Measurements from ENCODE around the gene JARID2.
"Not testable (repeated sequence)": the region's sequence is repeated elsewhere in the genome, so short reads cannot be mapped to it uniquely, and the experiment has no call there.

Gene JARID2

GRCh38 chr6:15531973-15532372 is 286.1 kb downstream of the JARID2 start:
- no peak for DNase-seq

- DNase-seq, result no peak
Observed at GRCh38 chr6:15533379-15534026, 287.6 kb downstream of the JARID2 start.

- no peak for DNase-seq
Observed at GRCh38 chr6:15534974-15535373, 289.1 kb downstream of the JARID2 start.

- DNase-seq, result no peak
Observed at GRCh38 chr6:15535495-15536197, 289.8 kb downstream of the JARID2 start.

GRCh38 chr6:15536198-15536955 is 290.5 kb downstream of the JARID2 start:
- DNase-seq, result no peak

- no peak for DNase-seq
Observed at GRCh38 chr6:15538106-15538505, 292.2 kb downstream of the JARID2 start.

GRCh38 chr6:15538766-15539495 is 293.1 kb downstream of the JARID2 start:
- DNase-seq, result no peak

GRCh38 chr6:15539722-15540270 is 293.9 kb downstream of the JARID2 start:
- no peak for DNase-seq

GRCh38 chr6:15543332-15543917 is 297.6 kb downstream of the JARID2 start:
- not testable (repeated sequence) for DNase-seq

- DNase-seq, result no peak
Observed at GRCh38 chr6:15544321-15544900, 298.5 kb downstream of the JARID2 start.

GRCh38 chr6:15546591-15546990 is 300.7 kb downstream of the JARID2 start:
- no peak for DNase-seq

GRCh38 chr6:15547400-15547799 is 301.5 kb downstream of the JARID2 start:
- DNase-seq, result no peak

- DNase-seq, result no peak
Observed at GRCh38 chr6:15549371-15549770, 303.5 kb downstream of the JARID2 start.

- DNase-seq, result no peak
Observed at GRCh38 chr6:15550546-15551123, 304.8 kb downstream of the JARID2 start.

- DNase-seq, result no peak
Observed at GRCh38 chr6:15551262-15551661, 305.4 kb downstream of the JARID2 start.

GRCh38 chr6:15551798-15552197 is 305.9 kb downstream of the JARID2 start:
- no peak for DNase-seq

- DNase-seq, result no peak
Observed at GRCh38 chr6:15553031-15553430, 307.2 kb downstream of the JARID2 start.

GRCh38 chr6:15553736-15554294 is 307.9 kb downstream of the JARID2 start:
- no peak for DNase-seq

GRCh38 chr6:15554728-15555100 is 308.8 kb downstream of the JARID2 start:
- no peak for DNase-seq

- no peak for DNase-seq
Observed at GRCh38 chr6:15555101-15556038, 309.5 kb downstream of the JARID2 start.
